GM21447 (cell line): Measurements from ENCODE around the gene CREB5.

Source experiments
- ATAC-seq: cut with Tn5 transposase; IDR thresholded peaks from one replicate; pipeline ENCODE4 v1.9.1; 2021; ENCODE audit not compliant: unreplicated experiment

Gene CREB5

DNA sequence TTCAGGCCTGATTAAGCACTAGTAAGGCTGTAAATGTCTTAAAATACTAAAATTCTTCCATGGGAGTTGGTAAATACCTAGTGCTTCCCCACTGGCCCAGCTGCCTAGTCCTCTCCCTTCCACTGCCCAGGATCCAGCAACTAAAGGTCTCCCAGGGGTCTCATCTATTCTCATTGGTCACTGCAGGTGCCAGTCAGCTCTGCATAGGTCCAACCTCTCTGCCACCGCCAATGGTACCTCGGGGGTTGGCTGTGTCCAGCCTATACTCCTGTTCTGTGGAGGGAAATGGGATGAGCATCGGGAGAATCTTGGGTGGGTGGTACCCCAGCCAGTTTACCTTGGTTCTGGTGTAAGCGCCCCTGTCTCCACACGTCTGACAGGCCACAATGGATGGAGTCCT is 6.1 kb upstream of the CREB5 start:
- no peak for ATAC-seq

DNA sequence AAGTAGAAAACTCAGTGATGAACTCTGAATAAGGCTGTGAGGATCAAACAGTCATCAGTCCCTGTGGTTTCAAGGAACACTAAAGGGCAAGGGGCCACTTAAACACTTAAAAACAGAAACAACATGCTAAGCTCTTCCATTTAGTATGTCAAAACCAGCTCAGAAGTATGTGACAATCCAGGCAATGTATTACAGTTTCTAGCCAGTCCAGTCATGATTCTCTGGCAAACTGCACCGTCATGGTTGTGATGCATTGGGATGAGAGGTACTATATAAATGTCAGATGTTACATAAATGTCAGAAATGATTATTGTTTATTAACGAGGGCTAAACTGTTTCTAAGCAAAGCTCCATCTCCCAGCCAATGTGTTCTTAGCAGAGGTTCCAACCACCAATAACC is 4.7 kb upstream of the CREB5 start:
- no peak for ATAC-seq

DNA sequence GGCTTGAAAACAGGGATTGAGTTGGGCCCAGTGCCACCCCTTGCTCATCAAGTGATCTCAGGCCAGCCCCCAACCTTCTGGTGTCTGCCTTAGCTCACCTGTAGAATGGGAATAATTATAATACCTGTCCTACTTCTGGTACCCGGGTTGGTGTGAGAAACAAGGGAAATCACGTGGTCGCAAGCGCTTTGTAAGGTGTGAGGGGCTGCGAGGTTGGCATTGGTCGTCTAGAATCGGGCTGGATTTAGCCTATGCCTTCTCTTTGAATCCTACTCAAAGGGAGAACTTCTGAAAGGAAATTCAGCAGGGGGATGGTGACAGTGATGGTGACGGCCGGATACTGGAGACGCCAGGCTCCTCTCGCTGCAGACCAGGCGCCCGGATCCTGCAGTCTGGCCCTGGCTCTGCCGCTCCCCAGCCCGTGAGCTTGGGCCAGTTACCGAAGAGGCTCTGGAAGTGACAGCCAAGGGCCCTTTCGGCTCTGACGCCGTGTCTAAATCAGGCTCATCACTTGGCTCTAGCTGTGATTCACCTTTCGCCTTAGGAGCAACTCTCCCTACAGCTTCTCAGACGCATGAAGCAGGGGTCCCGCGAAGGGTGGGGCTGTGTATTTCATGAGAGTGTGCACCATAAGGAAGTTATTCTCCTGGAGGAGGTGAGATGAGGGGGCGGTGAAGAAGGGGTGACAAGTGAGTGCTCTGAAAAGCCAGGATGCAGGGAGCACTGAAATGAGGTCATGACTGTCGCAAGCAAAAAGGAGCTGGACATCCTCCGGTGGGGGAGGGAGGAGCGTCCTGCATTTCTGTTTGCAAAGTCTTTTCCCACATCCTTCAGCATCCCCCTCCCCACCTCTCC is 4.0 kb upstream of the CREB5 start:
- ATAC-seq: no peak

DNA sequence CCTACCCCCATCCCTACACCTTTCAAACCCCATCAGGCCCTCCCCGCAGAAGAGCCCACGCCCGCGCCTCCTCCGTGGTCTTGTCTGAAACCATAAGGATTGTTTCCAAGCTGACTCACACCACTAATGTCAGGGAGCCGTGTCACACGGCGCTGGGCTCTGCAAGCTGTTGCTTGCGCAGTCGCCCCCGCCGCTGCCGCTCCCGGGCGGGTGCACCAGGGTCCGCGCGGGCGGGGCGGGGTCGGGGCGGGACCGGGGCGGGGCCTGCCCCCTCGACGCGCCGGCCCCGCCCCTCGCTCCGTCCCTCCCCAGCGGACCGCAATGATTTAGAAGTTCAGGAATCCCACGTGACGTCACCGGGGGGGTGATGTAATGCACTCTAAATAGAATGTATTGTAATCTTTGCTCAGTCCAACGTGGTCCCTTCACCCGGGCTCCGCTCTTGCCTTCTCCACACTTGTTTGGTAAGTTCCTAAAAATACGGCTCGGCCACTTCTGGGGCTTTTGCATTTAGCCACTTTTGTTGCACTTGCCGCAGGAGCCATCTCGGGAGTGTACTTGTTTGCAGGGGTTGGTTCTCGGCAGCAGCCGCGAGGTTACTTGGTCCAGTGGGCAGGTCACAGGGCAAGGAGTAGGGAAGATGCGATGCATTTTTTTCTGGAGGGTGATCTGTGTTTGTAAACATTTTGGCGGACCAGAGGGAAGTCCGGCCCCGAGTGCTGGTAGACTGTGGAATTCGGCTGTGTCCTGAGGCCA is 3.2 kb upstream of the CREB5 start:
- ATAC-seq: no peak

DNA sequence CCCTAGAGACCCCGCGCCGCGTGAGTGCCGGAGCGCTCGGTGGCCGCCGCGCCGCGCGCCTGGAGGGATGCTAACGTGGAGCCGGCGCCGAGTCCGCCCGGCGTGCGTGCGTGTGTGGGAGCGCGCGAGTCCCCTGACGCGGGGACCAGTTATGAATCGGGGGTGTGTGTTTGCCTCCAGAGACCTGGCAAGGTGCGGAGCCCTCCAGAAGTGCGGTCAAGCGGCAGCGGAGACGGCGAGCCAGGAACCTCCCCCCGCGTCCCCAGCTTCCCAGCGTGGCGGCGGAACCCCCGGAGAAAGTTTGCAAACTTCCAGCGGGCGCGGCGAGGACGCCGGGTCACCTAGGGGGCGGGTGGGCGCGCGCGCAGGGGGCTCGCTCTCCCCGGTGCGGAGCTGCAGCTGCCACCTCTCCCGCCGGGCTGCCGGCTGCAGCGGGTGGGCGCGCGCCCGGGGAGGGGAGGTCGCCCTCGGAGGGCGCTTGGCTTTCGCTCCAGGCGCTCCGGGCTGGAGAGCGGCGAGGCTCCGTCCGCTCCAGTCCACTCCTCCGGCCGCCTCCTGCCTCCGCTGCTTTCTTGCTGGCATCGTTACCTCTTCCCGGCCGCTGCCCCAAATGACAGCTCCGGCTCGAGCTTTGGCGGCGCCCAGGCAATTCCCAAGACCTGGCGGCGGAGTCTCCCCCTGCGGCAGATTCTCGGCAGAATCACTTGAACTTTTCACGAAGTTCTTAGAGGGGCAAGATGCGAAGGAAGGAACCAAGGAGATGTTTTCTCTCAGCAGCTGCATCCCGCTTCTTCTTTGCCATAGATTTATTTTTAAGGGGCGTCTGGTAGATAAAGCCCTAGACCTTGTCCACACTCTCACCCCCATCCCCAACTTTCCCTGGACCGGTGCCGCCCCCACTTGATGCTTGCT is 2.3 kb upstream of the CREB5 start:
- ATAC-seq: no peak

DNA sequence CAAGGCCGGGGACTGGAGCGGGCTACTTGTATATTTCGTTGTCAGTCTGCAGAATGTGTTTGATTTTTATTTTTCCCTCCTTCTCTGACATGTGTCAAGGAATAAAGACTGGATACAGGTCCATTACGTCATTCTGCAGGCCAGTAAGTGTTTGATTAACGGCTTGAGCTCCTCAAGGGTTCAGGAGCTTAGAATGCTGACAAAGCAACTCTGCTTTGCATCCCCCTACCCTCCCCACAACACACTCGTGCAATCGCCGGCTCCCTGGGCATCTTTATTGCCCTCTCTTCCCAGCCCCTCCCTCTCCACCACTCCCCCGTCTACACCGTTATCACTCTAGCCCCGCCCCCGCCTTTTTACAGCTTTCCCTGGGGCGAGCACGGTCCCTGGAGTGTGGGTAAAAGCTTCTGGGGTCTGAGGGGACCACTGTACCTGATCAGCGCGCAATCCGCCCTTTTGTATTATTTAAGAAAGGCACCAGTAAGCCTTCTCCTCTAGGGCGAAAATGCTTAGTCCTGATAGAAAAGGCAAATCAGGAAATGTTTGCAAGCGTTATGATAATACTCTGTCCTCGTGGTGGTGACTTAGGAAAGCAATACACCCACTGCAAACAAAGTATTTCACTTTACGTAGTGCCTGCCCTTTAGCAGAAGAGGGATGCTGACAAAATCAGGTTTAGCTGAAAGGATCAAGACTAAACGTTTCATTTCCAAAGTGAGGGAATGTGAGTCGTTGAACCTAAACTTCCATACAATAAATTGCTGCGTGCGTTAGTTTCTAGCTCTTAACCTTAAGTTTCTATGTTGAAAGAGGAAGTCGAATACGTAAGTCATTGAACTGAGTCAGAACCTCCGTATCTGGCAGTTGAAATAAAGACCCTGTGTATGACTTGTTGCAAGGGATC is 1.4 kb upstream of the CREB5 start:
- no peak for ATAC-seq

DNA sequence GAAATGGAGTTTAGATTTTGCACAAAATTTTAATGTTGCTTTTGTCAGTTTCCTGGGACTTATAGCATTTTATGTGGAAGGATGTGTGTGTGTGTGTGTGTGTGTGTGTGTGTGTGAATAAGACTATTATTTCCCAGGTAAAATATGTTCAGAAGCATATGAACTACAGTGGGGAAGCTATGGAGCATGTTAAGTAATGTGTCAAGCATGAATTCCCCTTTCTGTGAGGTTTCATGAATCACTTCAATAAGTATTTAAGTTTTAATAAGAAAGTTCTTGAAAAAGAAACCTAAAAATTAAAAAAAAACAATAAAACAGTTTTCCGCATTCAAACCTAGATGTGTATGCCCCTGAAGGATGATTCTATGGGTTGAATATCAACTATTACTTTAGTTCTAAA is 693 bp downstream of the CREB5 start:
- ATAC-seq: no peak

DNA sequence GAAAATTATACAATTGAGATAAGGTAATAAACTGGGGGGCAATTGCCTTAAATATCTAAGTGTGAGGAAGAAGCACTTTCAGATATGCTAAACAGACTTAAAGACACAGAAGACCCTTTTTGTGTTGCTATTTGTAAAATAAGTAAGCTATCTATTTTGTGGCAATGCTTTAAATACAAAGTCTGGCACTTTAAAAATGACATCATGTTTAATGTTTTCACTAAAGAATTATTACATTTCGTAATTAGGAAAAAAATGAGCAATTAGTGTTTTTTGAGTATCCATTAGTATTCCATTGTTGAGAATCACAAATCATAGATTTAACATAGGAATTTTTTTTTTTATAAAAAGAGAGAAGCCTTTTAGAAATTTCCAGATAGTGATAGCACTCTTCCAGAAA is 2.1 kb downstream of the CREB5 start:
- no peak for ATAC-seq

DNA sequence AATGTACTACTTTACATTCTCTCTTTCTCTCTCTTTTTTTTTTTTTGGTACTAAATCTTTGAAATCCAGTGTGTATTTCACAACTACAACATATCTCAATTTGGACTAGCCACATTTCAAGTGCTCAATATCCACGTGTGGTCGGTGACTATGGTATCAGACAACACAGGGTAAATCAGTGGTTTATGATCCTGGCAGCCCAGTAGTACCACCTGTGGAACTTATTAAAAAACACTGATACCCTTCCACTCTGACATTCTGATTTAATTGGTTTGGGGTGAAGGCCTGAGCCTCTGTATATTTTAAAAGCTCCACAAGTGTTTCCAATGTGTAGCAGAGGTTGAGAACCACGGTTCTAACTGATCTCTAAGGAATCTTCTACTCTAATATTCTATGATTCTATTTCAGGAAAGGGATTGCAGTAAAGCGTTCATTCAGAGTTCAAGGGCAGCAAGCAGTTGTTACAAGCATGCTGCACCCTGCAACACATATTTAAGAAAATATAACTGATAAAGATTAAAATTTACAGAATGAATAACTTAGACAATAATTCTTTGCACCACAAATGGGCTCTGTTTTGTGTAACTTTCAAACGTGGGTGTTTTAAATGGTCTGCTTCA is 5.1 kb downstream of the CREB5 start:
- no peak for ATAC-seq

DNA sequence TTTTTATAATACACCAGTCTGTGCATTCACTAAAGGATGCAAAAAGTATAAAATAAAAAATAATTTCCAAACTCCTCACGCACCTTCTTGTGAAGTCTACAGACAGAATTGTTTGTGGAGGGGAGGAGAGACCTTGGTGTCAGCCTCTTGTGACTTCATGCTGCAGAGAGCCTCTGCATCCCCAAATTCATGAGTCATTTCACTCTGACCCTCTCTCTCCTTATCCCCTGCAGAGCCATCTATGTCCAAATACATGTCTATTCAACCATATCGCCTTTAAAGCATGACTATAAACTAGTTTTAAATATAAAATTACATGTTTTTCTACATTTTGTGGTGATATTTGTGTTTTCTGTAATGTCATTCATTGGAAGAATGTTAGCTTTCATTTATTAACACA is 6.0 kb downstream of the CREB5 start:
- no peak for ATAC-seq

DNA sequence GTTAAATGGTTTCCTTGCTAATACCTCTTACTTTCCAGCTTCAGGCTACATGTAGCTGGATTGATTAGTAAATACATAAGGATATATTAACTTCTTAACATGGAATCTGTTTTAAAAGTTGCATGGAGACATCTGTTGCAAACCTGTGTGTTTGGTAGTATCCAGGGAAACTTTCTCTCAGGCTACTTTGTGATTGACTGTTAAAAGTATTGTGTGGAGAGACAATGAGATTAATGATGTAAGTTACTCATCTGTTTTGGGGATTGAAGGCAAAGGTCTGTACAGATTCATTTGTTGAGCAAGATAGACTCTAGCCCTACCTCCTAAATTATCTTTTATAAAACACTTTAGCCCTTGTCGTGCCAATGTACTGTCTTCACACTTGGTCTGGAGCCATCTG is 6.6 kb downstream of the CREB5 start:
- ATAC-seq: no peak

DNA sequence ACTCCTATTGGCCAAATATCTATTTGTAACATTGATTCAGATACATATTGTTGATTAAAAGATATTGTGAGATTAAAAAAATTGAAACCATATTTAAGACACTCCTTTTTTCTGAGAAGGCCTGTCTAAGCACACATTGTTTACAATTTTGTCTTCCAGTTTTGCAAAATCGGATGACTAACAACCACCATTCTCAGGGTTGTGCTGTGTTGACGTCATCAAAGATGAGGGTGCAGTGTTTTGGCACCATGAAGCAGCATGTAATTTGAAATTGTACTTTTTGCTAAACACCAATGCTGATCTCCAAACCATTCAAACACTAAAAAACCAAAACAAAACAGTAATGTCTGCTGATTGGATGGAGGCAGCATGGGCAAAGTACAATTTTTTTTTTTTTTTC is 7.4 kb downstream of the CREB5 start:
- no peak for ATAC-seq

DNA sequence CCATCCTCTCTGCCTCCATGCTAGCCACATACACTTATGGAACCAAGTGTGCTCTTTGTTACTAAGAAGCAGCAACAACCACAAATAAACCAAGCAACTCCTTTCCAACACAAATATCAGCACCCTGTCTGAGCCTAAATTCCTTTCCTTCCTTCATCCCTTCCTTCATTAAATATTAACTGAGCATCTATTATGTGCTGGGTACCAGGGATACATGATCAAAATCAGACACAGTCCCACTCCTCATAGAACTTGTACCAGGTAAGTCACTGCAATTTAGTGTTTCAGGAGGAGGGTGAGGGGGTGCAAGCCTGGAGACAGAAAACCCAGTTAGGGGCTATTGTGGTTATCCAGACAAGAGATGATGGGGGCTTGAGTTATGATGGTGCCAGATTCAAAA is 10.8 kb downstream of the CREB5 start:
- no peak for ATAC-seq

DNA sequence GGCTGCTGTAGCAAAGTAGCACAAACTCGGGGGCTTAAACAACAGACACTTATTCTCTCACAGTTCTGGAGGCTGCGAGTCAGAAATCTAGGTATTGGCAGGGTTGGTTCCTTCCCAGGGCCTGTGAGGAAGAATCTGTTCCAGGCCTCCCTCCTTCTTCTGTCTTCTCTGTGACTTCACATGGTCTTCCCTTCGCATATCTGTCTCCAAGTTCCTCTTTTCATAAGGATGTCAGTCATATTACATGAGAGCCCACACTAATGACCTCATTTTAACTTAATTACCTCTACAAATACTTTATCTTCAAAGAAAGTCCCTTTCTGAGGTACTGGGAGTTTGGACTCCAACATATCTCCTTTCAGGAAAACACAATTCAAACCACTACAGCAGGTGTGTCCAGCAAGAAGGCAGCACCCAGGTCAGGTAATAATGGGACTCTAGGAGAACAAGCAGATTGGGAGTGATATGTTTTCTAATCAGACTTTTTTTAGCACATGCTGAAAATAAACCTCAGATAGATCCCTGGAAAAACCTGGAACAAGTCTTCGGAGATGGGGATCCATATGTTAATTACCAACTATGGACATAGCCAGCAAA is 11.7 kb downstream of the CREB5 start:
- ATAC-seq: no peak

DNA sequence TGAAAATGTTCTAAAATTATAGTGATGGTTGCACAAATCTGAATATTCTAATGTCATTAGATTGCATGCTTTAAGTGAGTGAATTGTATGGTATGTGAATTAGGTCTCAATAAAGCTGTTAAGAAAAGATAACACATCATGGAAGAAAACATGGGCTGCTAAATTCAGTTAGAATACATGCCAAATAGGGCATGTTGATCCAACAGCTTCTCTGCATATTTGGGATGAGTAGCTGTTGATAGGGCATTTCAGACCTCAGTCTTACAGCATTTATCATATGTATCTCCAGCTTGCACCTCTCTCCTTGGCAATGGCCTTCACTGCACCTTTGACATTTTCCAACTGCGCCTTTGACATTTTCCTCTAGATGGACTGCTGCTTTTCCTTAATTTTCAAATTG is 13.2 kb downstream of the CREB5 start:
- no peak for ATAC-seq

DNA sequence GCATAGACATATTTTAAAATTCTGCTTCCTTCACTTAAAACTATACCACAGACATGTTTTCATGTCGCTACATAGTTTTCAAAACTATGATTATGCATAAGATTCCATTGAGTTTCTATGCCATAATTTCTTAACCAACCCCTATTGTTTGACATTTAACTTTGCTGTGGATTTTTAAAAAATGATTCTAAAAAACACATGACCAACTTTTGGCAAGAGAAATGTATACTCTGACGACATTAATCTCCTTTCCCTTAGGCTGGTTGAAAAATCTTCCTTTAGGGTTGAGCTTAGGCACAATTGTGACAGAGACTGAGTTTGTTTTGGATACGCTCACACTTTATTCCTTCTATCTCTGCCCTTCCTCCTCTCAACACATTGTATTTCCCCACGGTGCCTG is 14.9 kb downstream of the CREB5 start:
- ATAC-seq: no peak

DNA sequence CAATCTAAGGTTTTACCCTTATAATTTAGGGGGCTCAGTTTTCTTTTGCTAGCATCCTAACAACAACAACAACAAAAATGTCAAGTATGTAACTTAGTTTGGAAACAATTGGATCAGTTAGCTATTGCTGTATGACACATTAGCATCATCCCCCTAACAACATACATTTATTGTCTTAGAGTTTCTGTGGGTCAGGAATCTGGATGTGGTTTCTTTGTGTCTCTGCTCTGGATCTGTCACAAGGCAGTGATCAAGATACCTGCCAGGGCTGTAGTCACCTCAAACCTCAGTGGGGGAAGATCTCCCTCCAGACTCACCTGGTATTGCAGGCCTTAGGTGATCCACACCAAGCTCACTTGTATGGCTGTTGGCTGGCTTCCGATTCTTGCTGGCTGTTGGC is 18.3 kb downstream of the CREB5 start:
- ATAC-seq: no peak

DNA sequence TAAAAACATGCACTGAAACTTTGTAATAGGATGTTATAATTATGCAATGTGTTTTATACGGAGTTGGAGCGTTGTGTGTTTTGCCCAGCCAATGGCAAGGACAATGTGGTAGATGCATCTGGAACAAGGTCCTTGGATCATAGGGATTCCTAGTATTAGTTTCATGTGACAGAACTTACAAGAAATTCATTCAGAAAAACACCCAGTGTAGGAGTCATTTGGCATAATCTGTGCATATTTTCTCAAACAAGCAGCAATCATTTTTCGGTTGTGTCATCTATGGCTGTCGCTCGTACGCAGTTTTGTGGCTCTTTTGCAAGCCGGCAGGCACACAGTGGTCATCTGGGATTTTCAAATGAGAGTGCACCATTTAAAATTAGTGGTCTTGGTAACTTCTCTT is 19.8 kb downstream of the CREB5 start:
- ATAC-seq: no peak

DNA sequence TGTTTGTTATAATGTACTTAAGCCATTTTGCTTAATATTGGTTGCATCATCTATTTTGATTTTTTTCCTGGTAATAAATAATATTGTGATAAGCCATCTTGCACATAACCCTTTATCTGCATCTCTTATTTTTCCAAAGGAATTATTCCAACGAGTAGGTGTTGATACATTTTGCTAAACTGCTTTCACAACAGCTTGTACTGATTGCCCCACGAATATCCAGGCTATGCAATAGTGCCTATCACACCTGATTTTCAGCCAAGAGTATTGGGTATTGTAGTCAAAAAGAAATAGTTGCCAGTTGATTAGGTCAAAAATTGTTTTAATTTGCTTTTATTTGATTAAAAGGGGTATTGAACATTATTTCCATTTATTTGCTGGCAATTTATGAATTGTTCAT is 20.7 kb downstream of the CREB5 start:
- no peak for ATAC-seq
